Neural crest cell (in vitro differentiated cells): Measurements from ENCODE around the gene TSPEAR. TPM values are rescaled to one million over a fixed set of nuclear protein-coding genes. Genes with fewer than 3 reads are reported as not detected.

Experiments
- DNase-seq: peaks from one replicate; pipeline ENCODE4 v3.0.0; 2021; ENCODE audit warnings: low read depth, mixed read lengths, low spot score
- H3K27ac Mint-ChIP-seq: one replicate; pipeline ENCODE4 v1.8.0; 2021; ENCODE audit warnings: mild to moderate bottlenecking, mixed read lengths; ENCODE audit not compliant: unreplicated experiment
- H3K27me3 Mint-ChIP-seq: 2 replicates; pipeline ENCODE4 v1.8.0; 2021; ENCODE audit warnings: low read depth, mild to moderate bottlenecking, mixed read lengths
- H3K36me3 Mint-ChIP-seq: 2 replicates; pipeline ENCODE4 v1.8.0; 2021; ENCODE audit warnings: low read depth, mild to moderate bottlenecking, mixed read lengths
- H3K4me1 Mint-ChIP-seq: 2 replicates; pipeline ENCODE4 v1.8.0; 2021; ENCODE audit warnings: mixed read lengths
- H3K4me3 Mint-ChIP-seq: one replicate; pipeline ENCODE4 v1.8.0; 2021; ENCODE audit warnings: mild to moderate bottlenecking, mixed read lengths
- H3K9me3 Mint-ChIP-seq: 2 replicates; pipeline ENCODE4 v1.8.0; 2021; ENCODE audit warnings: mixed read lengths
- total RNA-seq: library from RNA; stranded (reverse); gene quantifications from 2 replicates; pipeline ENCODE4 v1.2.1, GENCODE V29; 2021
- TF ChIP-seq, protein P1 (sequence below): fragments of 200-600 bp; sonication (generic); conservative IDR thresholded peaks from 2 replicates; pipeline ENCODE4 v1.5.0; 2021; ENCODE audit warnings: antibody characterized with exemption, mild to moderate bottlenecking

The TSPEAR gene
- total RNA-seq, 1 donor from 2014 or later = not detected

DNA sequence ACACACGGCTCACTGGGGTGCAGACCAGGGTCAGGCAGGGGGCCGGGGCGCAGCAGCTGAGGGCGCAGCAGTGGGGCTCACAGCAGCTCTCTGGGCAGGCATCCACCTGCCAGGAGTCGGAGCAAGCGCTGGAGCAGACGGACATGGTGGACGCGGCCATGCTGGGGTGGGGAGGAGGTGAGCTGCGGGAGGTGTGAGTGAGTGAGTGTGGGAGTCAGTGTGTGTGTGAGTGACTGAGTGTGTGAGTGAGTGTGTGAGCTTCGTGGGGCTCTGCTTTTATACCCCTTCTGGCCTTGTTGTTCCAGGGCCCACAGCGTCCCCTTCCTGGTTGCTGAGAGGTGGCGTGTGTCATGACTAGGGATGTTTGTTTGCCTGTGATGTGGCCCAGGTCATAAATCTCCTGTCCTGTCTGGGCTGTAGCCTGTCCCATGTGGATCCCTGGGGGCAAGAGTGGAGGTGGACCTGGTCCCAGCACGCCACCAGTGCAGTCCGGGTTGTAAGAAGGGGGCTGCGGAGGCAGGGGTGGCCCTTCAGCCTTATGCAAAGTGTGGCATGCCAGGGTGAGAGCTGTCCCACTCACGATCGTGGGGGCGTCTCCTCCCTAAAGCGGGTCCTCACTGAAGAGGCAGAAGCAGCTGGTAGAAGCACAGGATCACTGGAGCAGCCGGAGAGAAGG, 171.2 kb downstream of the TSPEAR start, which contains the start of gene KRTAP10-1:
Gene KRTAP10-1 (minus strand): TSS at position 205 of the 676 bp plus-strand sequence. CDS start 45 bp downstream, at position 160.
- Mint-ChIP-seq H3K36me3 (no peaks in the 10 kb centered on the region), H3K27ac (no peak within 1 kb of the TSS), H3K4me1 (no peaks in the 10 kb centered on the region), H3K9me3 (no peaks in the 10 kb centered on the region), H3K4me3 (no peak within 1 kb of the TSS), H3K27me3 (no peaks in the 10 kb centered on the region)
- no peak for DNase-seq
- TF ChIP-seq, protein P1, sequence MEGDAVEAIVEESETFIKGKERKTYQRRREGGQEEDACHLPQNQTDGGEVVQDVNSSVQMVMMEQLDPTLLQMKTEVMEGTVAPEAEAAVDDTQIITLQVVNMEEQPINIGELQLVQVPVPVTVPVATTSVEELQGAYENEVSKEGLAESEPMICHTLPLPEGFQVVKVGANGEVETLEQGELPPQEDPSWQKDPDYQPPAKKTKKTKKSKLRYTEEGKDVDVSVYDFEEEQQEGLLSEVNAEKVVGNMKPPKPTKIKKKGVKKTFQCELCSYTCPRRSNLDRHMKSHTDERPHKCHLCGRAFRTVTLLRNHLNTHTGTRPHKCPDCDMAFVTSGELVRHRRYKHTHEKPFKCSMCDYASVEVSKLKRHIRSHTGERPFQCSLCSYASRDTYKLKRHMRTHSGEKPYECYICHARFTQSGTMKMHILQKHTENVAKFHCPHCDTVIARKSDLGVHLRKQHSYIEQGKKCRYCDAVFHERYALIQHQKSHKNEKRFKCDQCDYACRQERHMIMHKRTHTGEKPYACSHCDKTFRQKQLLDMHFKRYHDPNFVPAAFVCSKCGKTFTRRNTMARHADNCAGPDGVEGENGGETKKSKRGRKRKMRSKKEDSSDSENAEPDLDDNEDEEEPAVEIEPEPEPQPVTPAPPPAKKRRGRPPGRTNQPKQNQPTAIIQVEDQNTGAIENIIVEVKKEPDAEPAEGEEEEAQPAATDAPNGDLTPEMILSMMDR = no peak

DNA sequence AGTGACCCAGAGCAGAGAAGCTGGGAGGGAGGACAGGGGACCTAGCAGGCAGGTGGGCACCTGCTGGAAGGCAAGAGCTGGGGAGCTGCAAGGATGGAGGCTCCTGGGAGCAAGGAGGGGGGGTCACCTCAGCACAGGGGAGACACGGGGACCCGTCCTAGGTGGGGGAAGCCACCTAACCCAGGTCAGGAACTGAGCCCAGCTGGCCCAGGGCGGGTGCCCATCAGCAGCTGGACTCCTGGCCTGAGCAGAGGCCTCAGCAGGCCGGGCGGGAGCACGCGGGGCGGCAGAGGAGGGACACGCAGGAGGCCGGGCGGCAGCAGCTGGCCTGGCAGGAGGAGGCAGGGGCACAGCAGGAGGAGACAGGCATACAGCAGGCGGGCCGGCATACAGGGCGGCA, 172.3 kb downstream of the TSPEAR start:
- TF ChIP-seq, protein P1 = no peak
- Mint-ChIP-seq H3K36me3 (no peaks in the 10 kb centered on the region), H3K27me3 (no peaks in the 10 kb centered on the region), H3K4me3 (no peak overlapping the region), H3K9me3 (peaks cover 3% of the 10 kb centered on the region), H3K27ac (no peak overlapping the region), H3K4me1 (no peaks in the 10 kb centered on the region)
- no peak for DNase-seq

- no peaks in the 10 kb centered on the region for H3K4me1 Mint-ChIP-seq
- no peak for DNase-seq
- H3K27ac Mint-ChIP-seq = no peak overlapping the region
- TF ChIP-seq, protein P1 = no peak
- H3K9me3 Mint-ChIP-seq = peaks cover 3% of the 10 kb centered on the region
- H3K27me3 Mint-ChIP-seq = no peaks in the 10 kb centered on the region
- no peaks in the 10 kb centered on the region for H3K36me3 Mint-ChIP-seq
- H3K4me3 Mint-ChIP-seq = no peak overlapping the region
Measured at GRCh38 chr21:44537930-44538911, 173.2 kb downstream of the TSPEAR start.

DNA sequence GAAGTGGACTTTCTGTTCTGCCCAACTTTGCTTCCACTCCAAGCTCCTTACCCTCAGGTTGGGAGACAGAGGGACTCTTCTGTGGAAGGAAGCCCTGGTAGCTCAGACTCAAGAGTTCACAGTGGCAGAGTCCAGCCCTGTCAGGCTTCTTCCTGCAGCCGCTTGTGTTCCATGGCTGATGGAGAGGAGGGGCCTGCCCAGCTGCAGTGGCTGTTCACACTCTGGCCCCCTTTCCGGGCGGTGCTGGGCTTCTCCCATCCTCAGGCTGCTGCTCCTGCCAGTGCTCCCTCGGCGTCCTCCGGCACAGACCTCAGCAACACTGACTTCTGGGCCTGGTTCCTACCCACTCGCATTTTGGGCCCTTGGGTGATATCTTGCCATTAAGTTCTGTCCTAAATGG, 175.4 kb downstream of the TSPEAR start:
- DNase-seq = no peak
- Mint-ChIP-seq H3K9me3 (peaks cover 3% of the 10 kb centered on the region), H3K4me3 (no peak overlapping the region), H3K27me3 (no peaks in the 10 kb centered on the region), H3K27ac (no peak overlapping the region), H3K36me3 (no peaks in the 10 kb centered on the region), H3K4me1 (no peaks in the 10 kb centered on the region)
- TF ChIP-seq, protein P1 = no peak

GRCh38 chr21:44534688-44535087, 176.7 kb downstream of the TSPEAR start:
- TF ChIP-seq, protein P1 = no peak
- no peaks in the 10 kb centered on the region for H3K27me3 Mint-ChIP-seq
- peaks cover 6% of the 10 kb centered on the region for H3K9me3 Mint-ChIP-seq
- H3K4me1 Mint-ChIP-seq = no peaks in the 10 kb centered on the region
- DNase-seq = no peak
- H3K36me3 Mint-ChIP-seq = no peaks in the 10 kb centered on the region
- H3K27ac Mint-ChIP-seq = peak overlapping the region; percentile 50
- H3K4me3 Mint-ChIP-seq = no peak overlapping the region
